NCI-H2227 treated with DMSO at 0.1 percent for 48 hours (cell line): ENCODE measurements around the gene DPP10.
"Not testable (repeated sequence)": the region's sequence is repeated elsewhere in the genome, so short reads cannot be mapped to it uniquely, and the experiment has no call there.

Experiments
- DNase-seq: peaks from one replicate; lab custom pipeline; 2025; lab: John Stamatoyannopoulos, UW

Gene DPP10

DNA sequence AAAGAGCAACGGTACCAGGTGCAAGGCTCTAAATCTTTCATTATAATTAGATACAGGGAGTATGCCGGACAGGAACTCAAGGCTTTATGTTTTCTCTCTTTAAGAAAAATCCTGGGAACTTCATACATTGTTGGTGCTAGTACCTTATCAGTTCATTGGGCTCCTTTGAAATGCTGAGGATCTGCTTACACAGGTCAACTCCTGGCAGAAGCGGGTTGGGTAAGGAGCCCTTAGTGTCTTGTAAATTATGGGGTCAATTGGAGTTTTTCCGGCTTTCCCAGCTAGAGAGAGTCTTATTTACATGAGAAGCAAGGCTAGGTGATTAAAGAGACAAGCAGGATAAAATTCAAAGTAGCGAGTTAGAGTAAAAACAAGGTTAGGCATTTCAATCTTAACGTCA is 998.3 kb downstream of the DPP10 start:
- DNase-seq: not testable (repeated sequence)

DNA sequence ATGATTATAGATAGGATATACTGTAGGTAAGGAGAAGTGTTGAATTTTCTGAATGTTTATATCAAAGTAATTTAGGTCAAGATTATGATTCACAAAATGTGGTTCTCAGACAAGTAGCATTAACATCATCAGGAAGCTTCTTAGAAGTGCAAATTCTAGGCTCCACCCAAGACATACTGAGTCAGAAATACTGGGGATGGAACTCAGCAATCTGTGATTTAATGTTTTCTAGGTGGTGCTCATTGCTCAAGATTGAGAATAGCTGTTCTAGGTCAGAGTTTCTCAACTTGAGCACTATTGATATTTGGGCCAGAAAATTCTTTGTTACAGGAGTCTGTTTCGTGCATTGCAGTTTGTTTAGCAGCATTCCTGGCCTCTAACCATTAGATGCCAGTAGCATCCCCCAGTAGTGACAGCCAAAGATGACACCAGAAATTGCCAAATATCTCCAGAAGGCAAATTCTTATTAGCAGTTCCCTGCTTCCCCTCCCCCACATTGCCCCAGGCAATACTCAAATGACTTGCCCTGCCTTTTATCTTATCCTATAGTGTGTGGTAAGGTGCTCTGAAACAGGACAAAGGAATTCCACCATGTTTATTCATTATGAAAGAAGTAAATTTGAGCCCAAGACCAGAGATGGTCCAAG is 1001.2 kb downstream of the DPP10 start:
- DNase-seq: no peak

DNA sequence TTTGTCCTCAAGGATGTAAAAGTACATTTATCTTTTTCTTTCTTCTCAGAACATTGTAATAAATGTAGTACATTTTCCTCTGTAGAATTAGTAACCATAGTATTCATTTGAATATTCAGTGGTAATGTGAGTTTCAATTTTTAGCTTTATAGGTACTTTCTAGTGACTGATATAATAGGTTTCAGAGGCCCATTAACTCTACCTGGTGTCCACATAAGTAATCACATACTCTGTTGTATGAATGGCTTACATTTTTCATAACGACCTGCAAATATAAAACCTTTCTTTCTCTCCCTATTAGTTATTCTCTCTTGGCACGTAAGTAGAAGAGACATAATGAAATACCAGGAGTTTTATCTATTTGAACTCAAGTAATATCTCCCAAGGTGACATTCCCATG is 1017.6 kb downstream of the DPP10 start:
- DNase-seq: no peak

DNA sequence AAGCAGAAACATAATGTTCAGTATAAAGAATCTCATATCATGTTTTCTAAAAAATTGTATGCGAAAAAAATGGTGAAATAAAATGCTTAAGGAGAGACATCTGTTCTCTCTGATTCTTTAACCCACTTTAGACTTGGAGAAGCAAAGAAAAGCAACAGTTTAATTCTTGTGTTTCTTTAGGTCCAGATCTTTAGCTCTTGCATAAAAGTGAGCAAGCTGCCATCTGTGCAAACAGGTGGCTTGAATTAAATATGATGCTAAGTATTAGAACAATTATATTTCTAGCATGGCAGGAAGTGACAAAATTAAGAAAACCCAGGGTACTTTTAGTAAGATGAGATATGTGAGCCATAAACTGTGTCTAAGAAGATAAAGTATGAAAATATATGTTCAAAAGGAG is 1038.3 kb downstream of the DPP10 start:
- DNase-seq: no peak

DNA sequence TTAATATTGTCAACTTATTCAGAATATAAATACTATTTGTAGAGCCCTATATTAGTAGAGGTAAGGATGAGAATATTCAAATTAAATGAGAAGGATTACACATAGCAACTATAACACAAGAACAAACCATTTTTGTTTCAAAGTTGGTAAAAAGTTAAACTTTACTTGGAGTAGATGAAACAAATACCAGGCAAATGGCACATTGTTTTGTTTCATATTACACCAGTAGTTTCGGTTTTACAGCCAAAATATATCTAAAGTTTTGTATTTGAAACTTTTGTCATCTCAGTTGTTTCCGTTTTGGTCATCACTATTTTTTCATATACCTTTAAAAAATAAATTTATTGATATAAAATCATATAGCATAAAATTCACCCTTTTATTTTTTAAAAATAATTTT is 1039.4 kb downstream of the DPP10 start:
- DNase-seq: no peak

DNA sequence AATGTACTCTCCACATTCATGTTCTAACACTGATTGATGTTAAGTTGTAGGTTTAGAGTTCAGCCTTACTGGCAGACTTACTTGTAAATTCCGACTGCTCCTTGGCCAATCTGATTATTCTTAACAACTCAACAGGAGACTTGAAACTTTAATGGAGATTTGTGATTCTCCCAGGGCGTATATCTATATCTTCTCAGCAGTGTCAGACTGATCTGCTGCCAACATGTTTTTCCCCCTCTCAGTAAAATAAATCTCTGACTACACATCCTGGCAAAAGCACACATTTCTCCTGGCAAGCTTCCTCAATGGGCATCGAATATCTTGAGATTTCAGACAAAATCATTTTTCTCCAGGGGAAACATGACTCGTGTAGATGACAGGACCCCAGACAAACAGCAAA is 1041.2 kb downstream of the DPP10 start:
- DNase-seq: no peak

DNA sequence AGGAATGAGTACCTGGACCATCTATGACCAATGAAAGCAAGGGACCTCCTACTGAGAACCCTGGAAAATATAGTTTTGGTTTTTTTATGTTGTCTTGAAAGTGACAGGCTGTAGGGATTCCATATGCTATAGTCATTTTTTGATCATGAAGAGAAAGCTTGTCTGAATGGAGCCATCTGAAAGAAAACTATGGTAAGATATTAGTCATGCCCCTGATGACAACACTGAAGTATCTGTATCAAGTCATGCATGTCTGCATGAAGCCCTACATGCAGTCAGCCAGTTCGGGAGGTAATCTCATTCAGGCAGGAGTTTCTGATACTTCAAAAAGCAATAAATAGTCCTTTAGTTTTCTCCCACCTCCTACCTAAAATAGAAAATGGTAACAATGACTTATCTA is 1042.0 kb downstream of the DPP10 start:
- DNase-seq: no peak

DNA sequence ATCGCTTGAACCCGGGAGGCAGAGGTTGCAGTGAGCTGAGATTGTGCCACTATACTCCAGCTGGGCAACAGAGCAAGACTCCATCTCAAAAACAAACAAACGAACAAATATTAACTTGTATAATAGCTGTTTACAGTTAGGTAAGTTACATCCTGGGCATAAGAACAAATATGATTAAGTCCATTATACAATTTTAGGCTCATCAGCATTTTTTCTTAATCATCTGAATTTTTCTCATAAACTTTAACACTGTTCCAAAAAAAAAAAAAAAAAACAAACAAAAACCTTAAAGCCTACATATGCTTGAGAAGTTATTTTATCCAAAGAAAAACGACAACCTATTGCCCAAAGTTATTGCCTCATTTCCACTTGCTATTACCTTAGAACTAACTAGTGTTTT is 1042.5 kb downstream of the DPP10 start:
- no peak for DNase-seq

DNA sequence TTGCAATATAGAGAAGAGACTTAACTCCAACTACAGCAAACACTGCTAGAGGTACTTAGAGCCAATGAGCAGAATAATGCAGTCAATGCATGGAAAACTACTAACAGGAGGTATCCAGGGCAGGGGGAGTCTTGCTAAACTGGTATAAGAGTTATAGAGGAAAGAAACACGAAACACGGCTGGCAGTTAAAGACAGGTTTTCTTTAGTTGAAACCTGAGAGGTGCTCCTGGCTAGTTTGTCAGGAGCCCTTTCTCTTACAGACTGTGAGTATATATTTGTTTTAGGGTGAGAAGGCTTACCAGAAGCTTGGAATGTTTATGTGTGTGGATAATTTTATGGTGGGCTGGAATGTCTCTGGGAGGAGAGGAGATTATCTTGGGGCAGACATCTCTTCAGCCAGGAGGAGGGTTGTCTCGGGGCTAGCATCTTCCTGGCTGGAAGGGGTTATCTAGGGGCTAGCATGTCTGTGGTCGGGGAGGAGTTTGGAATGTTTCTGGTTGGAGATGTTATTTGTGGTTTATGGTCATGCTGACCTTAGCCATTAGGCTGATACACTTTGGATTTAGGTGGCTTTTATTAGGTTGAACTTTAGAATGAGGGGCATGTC is 1048.8 kb downstream of the DPP10 start:
- DNase-seq: no peak

DNA sequence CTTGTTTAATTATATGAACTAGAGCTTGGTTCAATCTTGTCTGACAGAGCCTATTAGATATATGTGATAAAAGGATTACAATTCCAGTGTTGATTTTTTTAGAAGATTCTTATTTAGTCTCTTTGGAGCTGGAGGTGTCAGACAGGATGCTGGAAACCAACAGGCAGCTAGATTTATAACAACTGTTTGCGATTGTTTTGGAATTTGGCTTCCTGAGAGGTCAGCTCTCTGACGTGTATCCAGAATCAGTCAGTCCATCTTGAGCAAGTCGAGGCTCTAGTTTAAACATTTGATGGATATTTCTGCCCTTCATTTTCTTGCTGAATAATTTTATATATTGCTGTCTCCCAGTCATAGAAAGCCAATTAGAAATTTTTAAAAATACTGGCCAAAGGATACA is 1062.9 kb downstream of the DPP10 start:
- DNase-seq: no peak

DNA sequence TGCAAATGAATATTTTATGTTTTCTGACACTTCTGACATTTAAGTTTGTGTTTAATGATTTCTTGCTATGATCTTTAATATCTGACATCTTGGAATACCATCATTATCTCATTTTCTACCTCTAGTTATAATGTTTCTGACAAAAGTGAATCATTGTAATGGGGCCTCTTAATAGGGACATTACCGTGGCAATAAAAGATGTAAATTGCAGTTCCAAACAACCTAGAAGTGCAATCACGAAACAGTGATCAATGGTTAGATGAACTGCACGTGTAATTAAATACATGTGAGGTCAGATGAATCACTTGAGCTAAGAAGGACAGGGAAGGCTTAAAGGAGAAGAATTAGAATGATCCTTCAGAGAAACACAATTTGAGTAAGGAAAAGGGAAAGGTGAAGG is 1078.3 kb downstream of the DPP10 start:
- DNase-seq: no peak

DNA sequence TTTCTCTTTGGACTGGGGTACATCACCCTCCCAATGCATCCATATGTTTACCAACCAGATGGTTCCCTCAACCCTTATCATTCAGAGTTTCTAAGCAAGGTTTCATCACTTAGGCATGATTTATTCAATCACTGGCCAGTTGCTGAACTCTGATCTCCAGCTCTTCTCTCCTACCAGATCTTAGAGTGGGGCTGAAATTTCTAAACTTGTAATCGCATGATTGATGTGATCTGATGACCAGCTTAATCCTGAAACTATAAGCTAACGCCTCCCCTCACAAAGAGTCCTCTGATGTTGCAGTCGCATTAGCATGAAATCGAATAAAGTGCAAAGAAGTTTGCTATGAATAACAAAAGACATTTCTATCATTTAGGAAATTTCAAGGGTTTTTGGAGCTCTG is 1082.0 kb downstream of the DPP10 start:
- DNase-seq: no peak

DNA sequence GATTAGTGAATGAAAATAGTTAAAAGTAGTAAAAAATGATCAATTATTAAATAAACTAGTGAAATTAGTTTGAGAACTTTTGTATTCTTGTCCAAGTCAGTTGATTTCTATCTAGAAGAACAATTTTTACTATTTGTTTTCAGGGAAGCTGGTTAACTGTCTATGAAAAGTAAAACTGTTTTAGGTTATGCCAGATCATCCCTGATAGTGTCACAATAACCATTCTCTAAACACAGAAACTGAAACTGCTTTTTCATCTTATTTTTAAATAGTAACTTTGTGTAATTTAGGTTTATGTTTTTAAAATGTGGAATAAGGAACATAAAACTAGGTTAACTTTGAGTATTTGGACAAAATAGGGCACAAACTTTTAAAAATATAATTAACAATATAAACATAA is 1087.2 kb downstream of the DPP10 start:
- DNase-seq: no peak

DNA sequence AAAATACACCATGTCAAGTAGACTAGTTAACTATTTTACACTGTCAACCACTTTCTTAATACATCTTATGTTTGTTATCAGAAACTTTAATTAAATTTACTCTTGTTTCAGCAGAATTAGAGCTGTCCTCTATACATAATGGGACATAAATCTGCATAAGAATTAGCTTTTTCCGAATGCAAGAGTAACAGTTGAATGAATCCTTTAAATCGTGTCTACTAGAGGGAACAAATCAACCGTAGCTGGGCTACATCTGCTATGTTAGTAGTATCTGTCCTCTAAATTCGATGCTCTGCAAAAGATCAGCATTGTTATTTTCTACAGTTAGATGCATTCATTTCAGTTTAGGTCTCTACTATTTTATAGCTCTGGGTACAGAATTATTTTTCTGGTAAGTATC is 1090.6 kb downstream of the DPP10 start:
- no peak for DNase-seq

DNA sequence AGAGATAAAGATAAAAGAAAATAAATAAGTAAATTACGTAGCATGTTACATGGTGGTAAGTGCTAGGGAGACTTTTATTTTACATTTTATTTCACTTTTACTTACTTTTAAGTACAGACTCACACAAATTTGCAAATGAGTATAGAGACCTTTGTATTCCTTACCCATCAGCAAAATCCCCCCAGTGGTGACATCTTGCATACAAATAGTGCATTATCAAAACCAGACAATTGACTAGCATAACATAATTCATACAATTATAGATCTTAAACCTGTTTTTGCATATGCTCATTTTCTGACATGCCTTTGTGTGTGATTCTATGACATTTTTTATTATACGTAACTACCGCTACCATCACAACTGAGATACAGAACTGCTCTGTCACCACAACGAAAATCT is 1099.4 kb downstream of the DPP10 start:
- DNase-seq: no peak

DNA sequence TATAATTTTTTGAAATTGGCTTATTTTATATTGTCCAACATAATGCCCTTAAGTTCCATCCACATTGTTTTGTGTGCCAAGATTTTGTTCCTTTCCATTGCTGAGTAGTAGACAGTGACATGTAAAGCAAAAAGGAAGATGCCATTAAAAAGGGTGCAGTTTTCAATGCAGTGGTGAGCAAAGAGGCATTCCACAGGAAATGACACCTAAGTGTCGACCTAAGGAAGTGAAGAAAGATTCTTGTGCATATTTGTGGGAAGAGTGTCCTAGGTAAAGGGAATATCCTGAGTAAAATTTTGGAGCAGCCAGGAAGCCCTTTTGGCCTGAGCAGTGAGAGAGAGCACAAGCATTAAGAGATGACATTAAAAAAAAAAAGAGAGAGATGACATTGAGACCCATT is 1099.9 kb downstream of the DPP10 start:
- no peak for DNase-seq

DNA sequence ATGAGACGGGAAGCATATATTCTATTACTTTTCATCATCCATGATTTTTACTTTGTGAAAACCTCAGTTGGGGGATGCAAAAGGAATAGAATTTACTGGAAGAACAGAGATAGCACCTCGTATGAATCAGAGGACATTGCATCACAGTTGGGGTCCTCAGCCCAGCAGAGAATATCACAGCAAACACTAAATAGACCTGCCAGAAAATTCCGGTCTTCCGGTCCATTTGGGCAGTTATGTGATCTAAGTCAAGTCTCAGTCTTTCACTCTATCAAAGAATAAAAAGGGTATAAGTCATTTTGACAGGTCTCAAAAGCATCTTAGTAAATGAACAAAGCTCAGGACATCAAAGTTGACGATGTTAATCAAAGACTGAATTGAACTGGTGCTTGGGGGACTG is 1100.6 kb downstream of the DPP10 start:
- no peak for DNase-seq

DNA sequence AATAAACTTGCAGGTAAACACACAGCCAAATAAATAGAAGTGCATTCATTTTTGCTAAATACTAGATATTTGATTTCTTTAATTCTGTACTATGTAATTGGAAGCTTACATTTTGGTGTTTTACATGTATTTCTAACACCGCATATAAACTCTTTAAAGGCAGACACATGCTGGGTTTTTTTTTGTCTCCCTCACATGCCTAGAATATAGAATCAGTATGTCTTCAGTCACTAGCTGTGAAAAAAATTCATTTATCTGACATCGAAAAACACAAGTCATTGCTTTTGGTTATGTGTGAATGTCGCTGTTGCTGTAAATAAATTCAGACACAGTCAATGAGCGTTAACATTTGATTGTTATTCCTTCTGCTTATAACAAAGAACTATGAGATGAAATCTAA is 1101.0 kb downstream of the DPP10 start:
- DNase-seq: no peak

DNA sequence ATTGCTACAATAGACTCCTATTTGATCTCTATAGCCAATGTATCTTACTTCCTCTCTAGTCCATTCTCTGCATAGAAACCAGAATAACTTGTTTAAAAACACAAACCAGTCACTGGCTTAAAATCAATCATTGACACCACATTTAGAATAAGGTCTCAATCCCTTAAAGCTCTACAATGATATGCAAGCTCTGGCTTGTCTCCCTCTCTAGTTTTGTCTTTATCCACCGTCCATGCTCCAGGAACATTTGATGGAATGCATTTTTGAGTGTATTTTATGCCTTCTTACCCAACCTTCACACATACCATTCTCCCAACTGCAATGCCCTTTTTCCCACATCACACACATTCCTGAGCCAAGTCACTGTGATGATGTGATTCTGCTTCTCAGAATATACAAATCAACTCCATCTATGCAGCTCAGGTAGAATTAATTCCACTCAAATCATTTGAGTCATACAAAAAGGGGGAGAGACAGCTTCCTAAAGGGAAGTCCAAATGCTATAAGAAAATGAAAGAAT is 1107.2 kb downstream of the DPP10 start:
- no peak for DNase-seq

DNA sequence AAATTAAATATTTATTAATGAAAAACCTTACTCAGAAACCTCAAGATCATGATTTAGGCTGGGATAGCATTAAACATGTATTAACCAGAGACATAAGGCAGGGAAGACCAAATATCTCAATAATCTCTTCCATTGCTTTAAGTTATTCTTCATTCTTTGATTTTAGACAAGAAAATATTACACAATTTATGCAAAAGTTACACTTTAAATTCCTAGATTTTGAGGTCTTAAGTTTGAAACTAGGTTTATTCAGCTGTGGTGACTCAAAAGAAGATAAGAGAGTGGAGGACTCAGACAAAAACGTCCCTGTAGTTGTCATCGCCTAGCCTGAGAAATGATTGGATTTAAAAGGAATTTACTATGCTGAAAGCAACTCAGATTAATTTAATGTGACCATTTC is 1110.3 kb downstream of the DPP10 start:
- no peak for DNase-seq

DNA sequence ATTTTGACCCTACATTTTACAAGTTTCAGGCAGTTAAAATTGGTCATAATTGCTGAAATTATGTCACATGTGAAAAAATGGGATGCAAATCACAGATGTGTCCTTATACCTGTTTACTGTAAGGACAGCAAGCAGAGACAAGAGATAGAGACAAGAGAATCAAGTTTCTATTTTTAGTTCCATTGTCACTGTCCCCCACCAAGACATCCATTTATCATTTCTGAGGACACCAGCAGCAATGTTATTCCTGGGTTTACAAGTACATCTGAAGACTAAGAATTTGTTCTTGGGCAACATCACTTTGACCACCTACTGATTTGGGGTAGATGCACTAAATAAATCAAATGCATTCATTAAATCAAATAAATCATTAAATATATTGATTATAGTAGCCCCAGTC is 1111.7 kb downstream of the DPP10 start:
- DNase-seq: no peak

DNA sequence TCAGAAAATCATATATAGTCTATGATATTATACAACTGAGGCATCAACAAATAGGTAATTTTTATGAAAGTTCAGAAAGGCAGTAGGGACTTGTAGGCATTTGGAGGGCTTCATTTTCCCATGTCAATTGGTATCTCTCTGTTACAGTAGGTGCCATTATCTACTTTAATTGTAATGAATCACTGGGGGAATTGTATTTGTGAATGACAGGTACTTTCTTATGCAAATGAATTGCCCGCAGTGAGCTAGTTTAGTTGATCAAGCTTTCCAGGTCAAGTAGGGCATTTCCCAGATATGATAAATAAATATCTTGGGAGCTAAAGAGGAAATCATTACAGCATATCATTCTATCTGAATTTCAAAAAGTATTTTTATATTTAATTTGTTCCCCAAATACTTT is 1116.3 kb downstream of the DPP10 start:
- no peak for DNase-seq

DNA sequence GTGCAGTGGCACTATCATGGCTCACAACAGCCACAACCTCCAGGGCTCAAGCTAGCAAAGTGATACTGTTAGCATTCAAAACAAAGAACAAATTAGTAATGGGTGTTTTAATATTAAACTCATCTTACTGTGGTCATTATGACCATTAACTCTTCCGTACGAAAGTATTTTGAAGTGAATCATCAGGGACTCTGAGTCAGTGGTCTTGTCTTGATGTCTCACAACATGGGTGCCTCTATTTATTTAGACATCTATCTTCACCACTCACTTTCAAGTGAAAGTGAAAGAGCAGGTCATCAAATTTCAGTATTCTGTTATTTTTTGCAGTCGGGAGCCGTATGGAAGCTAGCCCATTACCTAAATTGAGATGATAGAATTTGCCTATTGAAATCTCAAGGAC is 1118.2 kb downstream of the DPP10 start:
- DNase-seq: no peak

DNA sequence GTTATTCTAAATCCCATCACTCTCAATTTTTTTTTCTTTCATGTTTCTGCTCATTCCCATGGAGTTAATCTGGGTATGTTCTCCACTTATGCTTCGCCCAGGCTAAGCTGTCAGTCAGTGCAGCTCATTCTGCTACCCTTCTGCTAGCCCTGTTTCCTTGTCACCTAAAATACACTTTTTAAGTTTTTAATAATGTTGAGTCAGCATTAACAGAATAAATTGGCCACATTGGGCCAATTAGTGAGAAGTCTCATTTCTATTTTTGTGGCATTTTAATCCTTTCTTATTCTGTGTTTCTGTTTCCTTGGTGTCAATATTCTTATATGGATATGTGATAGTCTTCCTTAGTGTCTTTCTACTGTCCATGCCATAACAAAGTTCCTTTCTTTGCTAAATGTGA is 1126.2 kb downstream of the DPP10 start:
- no peak for DNase-seq
